Measurements from ENCODE around the gene CTNND1.

The CTNND1 gene

GRCh38 chr11:57778318-57779037, 16.9 kb downstream of the CTNND1 start:
- no peak overlapping the region for H4K12ac ChIP-seq (ENCODE audit: low read depth, low read length)

GRCh38 chr11:57779276-57779675, 17.7 kb downstream of the CTNND1 start:
- Histone ChIP-seq H3K14ac (ENCODE audit: low read length) (no peak overlapping the region), H3K9ac (ENCODE audit: low read length) (no peak overlapping the region), H2BK120ac (ENCODE audit: insufficient read depth, low read length, poor library complexity) (peak overlapping the region; percentile 56), H2BK12ac (ENCODE audit: low read length) (no peak overlapping the region), H4K91ac (ENCODE audit: low read depth, low read length) (peak overlapping the region; percentile 32), H3K79me2 (ENCODE audit: control insufficient read depth, insufficient read depth, low read length, poor library complexity) (peaks cover 22% of the 10 kb centered on the region), H3K27ac (ENCODE audit: low read depth, low read length) (peak overlapping the region; percentile 100), H3K4ac (ENCODE audit: low read depth, low read length) (no peak overlapping the region), H3K27me3 (ENCODE audit: insufficient read depth, low read length) (no peaks in the 10 kb centered on the region), H4K8ac (ENCODE audit: low read depth, low read length) (peak overlapping the region; percentile 48), H2BK5ac (ENCODE audit: low read depth, low read length, poor library complexity) (no peak overlapping the region), H3K23ac (ENCODE audit: low read length) (no peak overlapping the region), H3K4me2 (ENCODE audit: low read length) (peak overlapping the region; percentile 55), H3K36me3 (ENCODE audit: control insufficient read depth in 1 of 2, insufficient read depth in 2 of 2, low read length in 2 of 2) (no peaks in the 10 kb centered on the region), H3K4me3 (ENCODE audit: low read depth, low read length) (no peak overlapping the region), H2AFZ (ENCODE audit: insufficient read depth, low read length, poor library complexity) (no peak overlapping the region), H3K9me3 (ENCODE audit: insufficient read depth, low read depth, low read length) (no peaks in the 10 kb centered on the region), H2AK5ac (ENCODE audit: low read length) (no peak overlapping the region), H3K79me1 (ENCODE audit: low read length) (peaks cover 37% of the 10 kb centered on the region), H4K12ac (ENCODE audit: low read depth, low read length) (no peak overlapping the region), H3K18ac (ENCODE audit: low read length) (no peak overlapping the region), H3K4me1 (ENCODE audit: control insufficient read depth in 1 of 2, insufficient read depth in 2 of 2, low read length in 2 of 2) (peaks cover 18 to 46% of the 10 kb centered on the region in 2 experiments)
- peak; percentile 85 to 91 for DNase-seq
- WGBS (ENCODE audit: extremely low coverage, insufficient coverage, insufficient read length): no CpG with 5 or more reads among the region's 1 CpG

More at GRCh38 chr11:57778318-57779037, 16.9 kb downstream of the CTNND1 start:
- Histone ChIP-seq H3K79me2 (ENCODE audit: control insufficient read depth, insufficient read depth, low read length, poor library complexity) (peaks cover 19% of the 10 kb centered on the region), H3K4me2 (ENCODE audit: low read length) (peak overlapping the region; percentile 56), H3K79me1 (ENCODE audit: low read length) (peaks cover 37% of the 10 kb centered on the region), H3K4ac (ENCODE audit: low read depth, low read length) (peak overlapping the region; percentile 64), H2AFZ (ENCODE audit: insufficient read depth, low read length, poor library complexity) (peak overlapping the region; percentile 74), H2BK5ac (ENCODE audit: low read depth, low read length, poor library complexity) (peak overlapping the region; percentile 97), H3K23ac (ENCODE audit: low read length) (no peak overlapping the region), H3K9me3 (ENCODE audit: insufficient read depth, low read depth, low read length) (no peaks in the 10 kb centered on the region), H2BK120ac (ENCODE audit: insufficient read depth, low read length, poor library complexity) (peak overlapping the region; percentile 97), H4K91ac (ENCODE audit: low read depth, low read length) (peak overlapping the region; percentile 95), H3K4me3 (ENCODE audit: low read depth, low read length) (no peak overlapping the region), H4K8ac (ENCODE audit: low read depth, low read length) (peak overlapping the region; percentile 72), H3K9ac (ENCODE audit: low read length) (peak overlapping the region; percentile 64), H3K36me3 (ENCODE audit: control insufficient read depth in 1 of 2, insufficient read depth in 2 of 2, low read length in 2 of 2) (no peaks in the 10 kb centered on the region), H3K27me3 (ENCODE audit: insufficient read depth, low read length) (no peaks in the 10 kb centered on the region), H3K4me1 (ENCODE audit: control insufficient read depth in 1 of 2, insufficient read depth in 2 of 2, low read length in 2 of 2) (peaks cover 18 to 46% of the 10 kb centered on the region in 2 experiments), H2AK5ac (ENCODE audit: low read length) (no peak overlapping the region), H3K14ac (ENCODE audit: low read length) (peak overlapping the region; percentile 85), H3K27ac (ENCODE audit: low read depth, low read length) (peak overlapping the region; percentile 100), H2BK12ac (ENCODE audit: low read length) (peak overlapping the region; percentile 77), H3K18ac (ENCODE audit: low read length) (peak overlapping the region; percentile 61)
- no CpG with 5 or more reads among the region's 6 CpGs for WGBS (ENCODE audit: extremely low coverage, insufficient coverage, insufficient read length)
- no peak for DNase-seq

- H4K91ac ChIP-seq (ENCODE audit: low read depth, low read length): no peak overlapping the region
- peaks cover 15 to 33% of the 10 kb centered on the region in 2 experiments for H3K4me1 ChIP-seq (ENCODE audit: control insufficient read depth in 1 of 2, insufficient read depth in 2 of 2, low read length in 2 of 2)
- H3K23ac ChIP-seq (ENCODE audit: low read length): no peak overlapping the region
- H3K27ac ChIP-seq (ENCODE audit: low read depth, low read length): peak overlapping the region; percentile 98
- peak overlapping the region; percentile 90 for H2BK5ac ChIP-seq (ENCODE audit: low read depth, low read length, poor library complexity)
- peak overlapping the region; percentile 32 for H3K4me2 ChIP-seq (ENCODE audit: low read length)
- H2AFZ ChIP-seq (ENCODE audit: insufficient read depth, low read length, poor library complexity): no peak overlapping the region
- peak; percentile 86 for DNase-seq
- H3K27me3 ChIP-seq (ENCODE audit: insufficient read depth, low read length): no peaks in the 10 kb centered on the region
- H2AK5ac ChIP-seq (ENCODE audit: low read length): no peak overlapping the region
- no peak overlapping the region for H2BK12ac ChIP-seq (ENCODE audit: low read length)
- no peak overlapping the region for H4K8ac ChIP-seq (ENCODE audit: low read depth, low read length)
- H3K9ac ChIP-seq (ENCODE audit: low read length): no peak overlapping the region
- H3K79me1 ChIP-seq (ENCODE audit: low read length): peaks cover 34% of the 10 kb centered on the region
- H3K36me3 ChIP-seq (ENCODE audit: control insufficient read depth in 1 of 2, insufficient read depth in 2 of 2, low read length in 2 of 2): peaks cover 0 to 2% of the 10 kb centered on the region in 2 experiments
- no CpG with 5 or more reads among the region's 3 CpGs for WGBS (ENCODE audit: extremely low coverage, insufficient coverage, insufficient read length)
- peaks cover 28% of the 10 kb centered on the region for H3K79me2 ChIP-seq (ENCODE audit: control insufficient read depth, insufficient read depth, low read length, poor library complexity)
- no peak overlapping the region for H3K14ac ChIP-seq (ENCODE audit: low read length)
- no peaks in the 10 kb centered on the region for H3K9me3 ChIP-seq (ENCODE audit: insufficient read depth, low read depth, low read length)
- H2BK120ac ChIP-seq (ENCODE audit: insufficient read depth, low read length, poor library complexity): peak overlapping the region; percentile 79
- H3K18ac ChIP-seq (ENCODE audit: low read length): no peak overlapping the region
- H4K12ac ChIP-seq (ENCODE audit: low read depth, low read length): no peak overlapping the region
- H3K4ac ChIP-seq (ENCODE audit: low read depth, low read length): no peak overlapping the region
- no peak overlapping the region for H3K4me3 ChIP-seq (ENCODE audit: low read depth, low read length)
Measured at GRCh38 chr11:57781529-57781943, 19.9 kb downstream of the CTNND1 start.

- no peak overlapping the region for H3K27ac ChIP-seq (ENCODE audit: low read depth, low read length)
- no peak overlapping the region for H2BK120ac ChIP-seq (ENCODE audit: insufficient read depth, low read length, poor library complexity)
- no peak overlapping the region for H2BK12ac ChIP-seq (ENCODE audit: low read length)
- H4K8ac ChIP-seq (ENCODE audit: low read depth, low read length): no peak overlapping the region
- no peak overlapping the region for H3K23ac ChIP-seq (ENCODE audit: low read length)
- no peak overlapping the region for H3K14ac ChIP-seq (ENCODE audit: low read length)
- H3K4ac ChIP-seq (ENCODE audit: low read depth, low read length): peak overlapping the region; percentile 49
- WGBS (ENCODE audit: extremely low coverage, insufficient coverage, insufficient read length): no CpG with 5 or more reads among the region's 2 CpGs
- no peak overlapping the region for H3K9ac ChIP-seq (ENCODE audit: low read length)
- H4K12ac ChIP-seq (ENCODE audit: low read depth, low read length): no peak overlapping the region
- H2AK5ac ChIP-seq (ENCODE audit: low read length): no peak overlapping the region
- no peak overlapping the region for H4K91ac ChIP-seq (ENCODE audit: low read depth, low read length)
- H3K36me3 ChIP-seq (ENCODE audit: control insufficient read depth in 1 of 2, insufficient read depth in 2 of 2, low read length in 2 of 2): peaks cover 0 to 2% of the 10 kb centered on the region in 2 experiments
- no peak overlapping the region for H3K4me2 ChIP-seq (ENCODE audit: low read length)
- no peak for DNase-seq
- H3K9me3 ChIP-seq (ENCODE audit: insufficient read depth, low read depth, low read length): no peaks in the 10 kb centered on the region
- peaks cover 14 to 26% of the 10 kb centered on the region in 2 experiments for H3K4me1 ChIP-seq (ENCODE audit: control insufficient read depth in 1 of 2, insufficient read depth in 2 of 2, low read length in 2 of 2)
- H3K79me2 ChIP-seq (ENCODE audit: control insufficient read depth, insufficient read depth, low read length, poor library complexity): peaks cover 30% of the 10 kb centered on the region
- H3K27me3 ChIP-seq (ENCODE audit: insufficient read depth, low read length): no peaks in the 10 kb centered on the region
- no peak overlapping the region for H3K18ac ChIP-seq (ENCODE audit: low read length)
- H2BK5ac ChIP-seq (ENCODE audit: low read depth, low read length, poor library complexity): no peak overlapping the region
- no peak overlapping the region for H3K4me3 ChIP-seq (ENCODE audit: low read depth, low read length)
- H2AFZ ChIP-seq (ENCODE audit: insufficient read depth, low read length, poor library complexity): no peak overlapping the region
- H3K79me1 ChIP-seq (ENCODE audit: low read length): peaks cover 20% of the 10 kb centered on the region
Measured at GRCh38 chr11:57785072-57785471, 23.5 kb downstream of the CTNND1 start.

Measured in trophoblast cell (in vitro differentiated cells and primary cell).